Erythroblast (primary cell): ENCODE data around the gene CSNK2B.

Experiments used
- GATA1 ChIP-seq: IDR thresholded peaks from 2 replicates; pipeline ENCODE4 v1.6.1; 2011; ENCODE audit warnings: low read depth, mild to moderate bottlenecking, control low read depth, low read length, moderate library complexity
- POLR2A ChIP-seq: IDR thresholded peaks from 2 replicates; pipeline ENCODE4 v1.6.1; 2011; ENCODE audit warnings: mild to moderate bottlenecking, low read length

- no peak for TF ChIP-seq POLR2A
- TF ChIP-seq GATA1, result no peak
Observed at GRCh38 chr6:31621991-31622390, 43.9 kb upstream of the CSNK2B start.
